GM23338 (cell line): ENCODE data around the gene SYNDIG1. TPM values are rescaled to one million over a fixed set of nuclear protein-coding genes. Genes with fewer than 3 reads are reported as not detected.

Experiments used
- ATAC-seq: fragments of 200-7000 bp; cut with Tn5 transposase; 3 replicates; pipeline ENCODE4 v1.9.1; 2020
- DNase-seq: peaks from one replicate; pipeline ENCODE4 v3.0.0-alpha.2; 2015; ENCODE audit warnings: low spot score
- H2AFZ ChIP-seq: fragments of 200-600 bp; sonication (generic); 2 replicates; pipeline ENCODE4 v1.8.0; 2016; ENCODE audit warnings: antibody characterized with exemption, mild to moderate bottlenecking, moderate library complexity
- H3F3A ChIP-seq: fragments of 200-600 bp; sonication (generic); replicated peaks from 2 replicates; pipeline ENCODE4 v1.8.0; 2017; ENCODE audit warnings: antibody characterized with exemption, mixed run types, low read depth
- H3K27ac ChIP-seq: fragments of 200-600 bp; sonication (generic); 2 replicates; pipeline ENCODE4 v1.6.1; 2016; ENCODE audit warnings: low read depth
- H3K27me3 ChIP-seq: fragments of 200-600 bp; sonication (generic); 2 replicates; pipeline ENCODE4 v1.8.0; 2016; ENCODE audit warnings: mild to moderate bottlenecking, mixed run types, moderate library complexity; ENCODE audit not compliant: insufficient read depth
- H3K36me3 ChIP-seq: fragments of 200-600 bp; sonication (generic); 2 replicates; pipeline ENCODE4 v1.8.0; 2016; ENCODE audit warnings: mild to moderate bottlenecking; ENCODE audit not compliant: insufficient read depth
- H3K4me1 ChIP-seq: fragments of 200-600 bp; sonication (generic); 2 replicates; pipeline ENCODE4 v1.8.0; 2016; ENCODE audit warnings: mild to moderate bottlenecking, moderate library complexity; ENCODE audit not compliant: insufficient read depth
- H3K4me2 ChIP-seq: fragments of 200-600 bp; sonication (generic); 2 replicates; pipeline ENCODE4 v1.7.1; 2017; ENCODE audit warnings: mixed run types
- H3K4me3 ChIP-seq: fragments of 200-600 bp; sonication (generic); 2 replicates; pipeline ENCODE4 v1.6.1; 2016; ENCODE audit warnings: mixed run types
- H3K79me2 ChIP-seq: fragments of 200-600 bp; sonication (generic); replicated peaks from 2 replicates; pipeline ENCODE4 v1.8.0; 2017; ENCODE audit warnings: mild to moderate bottlenecking; ENCODE audit not compliant: insufficient read depth
- H3K9me2 ChIP-seq: fragments of 200-600 bp; sonication (generic); 2 replicates; pipeline ENCODE4 v1.8.0; 2017; ENCODE audit not compliant: insufficient read depth
- H4K20me1 ChIP-seq: fragments of 200-600 bp; sonication (generic); replicated peaks from 2 replicates; pipeline ENCODE4 v1.8.0; 2017; ENCODE audit warnings: mild to moderate bottlenecking; ENCODE audit not compliant: insufficient read depth
- H3K27ac Mint-ChIP-seq: 2 replicates; pipeline ENCODE4 v1.8.0; 2020; ENCODE audit warnings: inconsistent platforms, mild to moderate bottlenecking, moderate library complexity, mixed read lengths
- H3K27me3 Mint-ChIP-seq: 3 replicates; pipeline ENCODE4 v1.8.0; 2022; ENCODE audit warnings: low read depth, mild to moderate bottlenecking, moderate library complexity, mixed read lengths, inconsistent platforms; ENCODE audit not compliant: insufficient read depth, poor library complexity
- H3K36me3 Mint-ChIP-seq: 3 replicates; pipeline ENCODE4 v1.8.0; 2021; ENCODE audit warnings: low read depth, mild to moderate bottlenecking, inconsistent platforms, moderate library complexity, mixed read lengths
- H3K4me1 Mint-ChIP-seq: 3 replicates; pipeline ENCODE4 v1.8.0; 2020; ENCODE audit warnings: mild to moderate bottlenecking, inconsistent platforms, mixed read lengths
- H3K4me3 Mint-ChIP-seq: 3 replicates; pipeline ENCODE4 v1.8.0; 2021; ENCODE audit warnings: moderate library complexity, mild to moderate bottlenecking, inconsistent platforms, mixed read lengths
- H3K9me3 Mint-ChIP-seq: 3 replicates; pipeline ENCODE4 v1.8.0; 2020; ENCODE audit warnings: moderate library complexity, mild to moderate bottlenecking, inconsistent platforms, mixed read lengths
- CREB1 ChIP-seq: fragments of 250-450 bp; sonication (Bioruptor Pico); IDR thresholded peaks from 2 replicates; pipeline ENCODE4 v1.5.0; 2020; ENCODE audit warnings: low read depth, mild to moderate bottlenecking, moderate library complexity
- EZH2 ChIP-seq: fragments of 200-600 bp; sonication (generic); IDR thresholded peaks from one replicate; pipeline ENCODE4 v1.8.0; 2017; ENCODE audit warnings: antibody characterized with exemption, mild to moderate bottlenecking, low read depth; ENCODE audit not compliant: unreplicated experiment
- EZH2phosphoT487 ChIP-seq: fragments of 200-600 bp; sonication (generic); IDR thresholded peaks from one replicate; pipeline ENCODE4 v1.8.1; 2018; ENCODE audit warnings: antibody characterized with exemption; ENCODE audit not compliant: unreplicated experiment
- JUNB ChIP-seq: IDR thresholded peaks from one replicate; pipeline ENCODE4 v1.6.1; 2016; ENCODE audit warnings: antibody characterized with exemption; ENCODE audit not compliant: unreplicated experiment
- NANOG ChIP-seq: IDR thresholded peaks from 2 replicates; pipeline ENCODE4 v1.6.1; 2016; ENCODE audit warnings: antibody characterized with exemption, borderline replicate concordance
- POLR2AphosphoS5 ChIP-seq: IDR thresholded peaks from 2 replicates; pipeline ENCODE4 v1.6.1; 2016; ENCODE audit warnings: antibody characterized with exemption, low read depth
- STAT1 ChIP-seq: IDR thresholded peaks from one replicate; pipeline ENCODE4 v1.6.1; 2016; ENCODE audit warnings: antibody characterized with exemption; ENCODE audit not compliant: unreplicated experiment
- ZNF114 ChIP-seq: fragments of 250-450 bp; sonication (Bioruptor Pico); IDR thresholded peaks from 2 replicates; pipeline ENCODE4 v1.5.0; 2020; ENCODE audit warnings: mild to moderate bottlenecking, moderate library complexity
- ZNF331 ChIP-seq: fragments of 250-450 bp; sonication (Bioruptor Pico); IDR thresholded peaks from 2 replicates; pipeline ENCODE4 v1.5.0; 2020; ENCODE audit warnings: low read depth, mild to moderate bottlenecking, moderate library complexity
- polyA plus RNA-seq: library from polyadenylated mRNA; unstranded; fragments of >200 nt; fragmentation: Nextera tagmentation; extraction: Ambion mirVana; gene quantifications from 2 replicates; pipeline ENCODE4 v1.2.1, GENCODE V29; 2016
- total RNA-seq: library from RNA; depleted of rRNA; stranded (reverse); fragments of >200 nt; shearing (Covaris generic); gene quantifications from 2 replicates; pipeline ENCODE4 v1.2.3, GENCODE V29; 2014
- TF ChIP-seq, protein P1 (sequence below): IDR thresholded peaks from 2 replicates; pipeline ENCODE4 v1.6.1; 2016; ENCODE audit warnings: antibody characterized with exemption
- TF ChIP-seq, protein P2 (sequence below): fragments of 250-450 bp; sonication (Bioruptor Pico); IDR thresholded peaks from 2 replicates; pipeline ENCODE4 v1.5.0; 2020; ENCODE audit warnings: mild to moderate bottlenecking, moderate library complexity
- TF ChIP-seq, protein P3 (sequence below): IDR thresholded peaks from one replicate; pipeline ENCODE4 v1.6.1; 2018; ENCODE audit warnings: antibody characterized with exemption; ENCODE audit not compliant: unreplicated experiment
- TF ChIP-seq, protein P4 (sequence below), 2 experiments: fragments of 200-600 bp in 1 of 2; sonication (generic) in 1 of 2; conservative IDR thresholded peaks; 2 replicates each; pipeline versions ENCODE4 v1.5.1 to v1.6.1; 2016 to 2017; ENCODE audit warnings: antibody characterized with exemption in 2 of 2, low read depth in 2 of 2, mild to moderate bottlenecking in 2 of 2, moderate library complexity in 1 of 2

The SYNDIG1 gene
- total and polyA plus RNA-seq, 2 experiments from 2014 or later = 2.8 to 4.8 TPM

DNA sequence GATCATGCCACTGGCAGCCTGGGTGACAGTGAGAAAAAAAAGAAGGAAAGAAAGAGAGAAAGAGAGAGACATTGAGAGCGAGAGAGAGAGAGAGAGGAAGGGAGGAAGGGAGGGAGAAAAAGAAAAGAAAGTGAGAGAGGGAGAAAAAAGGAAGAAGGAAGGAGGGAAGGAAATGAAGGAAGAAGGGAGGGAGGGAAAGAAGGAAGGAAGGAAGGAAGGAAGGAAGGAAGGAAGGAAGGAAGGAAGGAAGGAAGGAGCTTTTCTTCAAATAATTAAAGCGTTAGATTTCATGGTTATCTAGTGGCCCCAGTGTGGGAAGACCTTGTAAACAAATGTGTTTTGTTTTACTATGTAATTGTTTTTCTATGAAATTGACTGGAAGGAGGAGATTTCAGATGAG is 170.8 kb downstream of the SYNDIG1 start:
- no peaks in the 10 kb centered on the region for H3K79me2 ChIP-seq
- no peaks in the 10 kb centered on the region for H3K36me3 ChIP-seq
- TF ChIP-seq, protein P1, sequence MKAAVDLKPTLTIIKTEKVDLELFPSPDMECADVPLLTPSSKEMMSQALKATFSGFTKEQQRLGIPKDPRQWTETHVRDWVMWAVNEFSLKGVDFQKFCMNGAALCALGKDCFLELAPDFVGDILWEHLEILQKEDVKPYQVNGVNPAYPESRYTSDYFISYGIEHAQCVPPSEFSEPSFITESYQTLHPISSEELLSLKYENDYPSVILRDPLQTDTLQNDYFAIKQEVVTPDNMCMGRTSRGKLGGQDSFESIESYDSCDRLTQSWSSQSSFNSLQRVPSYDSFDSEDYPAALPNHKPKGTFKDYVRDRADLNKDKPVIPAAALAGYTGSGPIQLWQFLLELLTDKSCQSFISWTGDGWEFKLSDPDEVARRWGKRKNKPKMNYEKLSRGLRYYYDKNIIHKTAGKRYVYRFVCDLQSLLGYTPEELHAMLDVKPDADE = no peak
- TF ChIP-seq EZH2phosphoT487 (no peak), NANOG (no peak), ZNF114 (CRISPR knock-in tag) (no peak), STAT1 (no peak), JUNB (no peak), CREB1 (CRISPR knock-in tag) (no peak), POLR2AphosphoS5 (no peak), ZNF331 (no peak), EZH2 (no peak)
- TF ChIP-seq, protein P2, sequence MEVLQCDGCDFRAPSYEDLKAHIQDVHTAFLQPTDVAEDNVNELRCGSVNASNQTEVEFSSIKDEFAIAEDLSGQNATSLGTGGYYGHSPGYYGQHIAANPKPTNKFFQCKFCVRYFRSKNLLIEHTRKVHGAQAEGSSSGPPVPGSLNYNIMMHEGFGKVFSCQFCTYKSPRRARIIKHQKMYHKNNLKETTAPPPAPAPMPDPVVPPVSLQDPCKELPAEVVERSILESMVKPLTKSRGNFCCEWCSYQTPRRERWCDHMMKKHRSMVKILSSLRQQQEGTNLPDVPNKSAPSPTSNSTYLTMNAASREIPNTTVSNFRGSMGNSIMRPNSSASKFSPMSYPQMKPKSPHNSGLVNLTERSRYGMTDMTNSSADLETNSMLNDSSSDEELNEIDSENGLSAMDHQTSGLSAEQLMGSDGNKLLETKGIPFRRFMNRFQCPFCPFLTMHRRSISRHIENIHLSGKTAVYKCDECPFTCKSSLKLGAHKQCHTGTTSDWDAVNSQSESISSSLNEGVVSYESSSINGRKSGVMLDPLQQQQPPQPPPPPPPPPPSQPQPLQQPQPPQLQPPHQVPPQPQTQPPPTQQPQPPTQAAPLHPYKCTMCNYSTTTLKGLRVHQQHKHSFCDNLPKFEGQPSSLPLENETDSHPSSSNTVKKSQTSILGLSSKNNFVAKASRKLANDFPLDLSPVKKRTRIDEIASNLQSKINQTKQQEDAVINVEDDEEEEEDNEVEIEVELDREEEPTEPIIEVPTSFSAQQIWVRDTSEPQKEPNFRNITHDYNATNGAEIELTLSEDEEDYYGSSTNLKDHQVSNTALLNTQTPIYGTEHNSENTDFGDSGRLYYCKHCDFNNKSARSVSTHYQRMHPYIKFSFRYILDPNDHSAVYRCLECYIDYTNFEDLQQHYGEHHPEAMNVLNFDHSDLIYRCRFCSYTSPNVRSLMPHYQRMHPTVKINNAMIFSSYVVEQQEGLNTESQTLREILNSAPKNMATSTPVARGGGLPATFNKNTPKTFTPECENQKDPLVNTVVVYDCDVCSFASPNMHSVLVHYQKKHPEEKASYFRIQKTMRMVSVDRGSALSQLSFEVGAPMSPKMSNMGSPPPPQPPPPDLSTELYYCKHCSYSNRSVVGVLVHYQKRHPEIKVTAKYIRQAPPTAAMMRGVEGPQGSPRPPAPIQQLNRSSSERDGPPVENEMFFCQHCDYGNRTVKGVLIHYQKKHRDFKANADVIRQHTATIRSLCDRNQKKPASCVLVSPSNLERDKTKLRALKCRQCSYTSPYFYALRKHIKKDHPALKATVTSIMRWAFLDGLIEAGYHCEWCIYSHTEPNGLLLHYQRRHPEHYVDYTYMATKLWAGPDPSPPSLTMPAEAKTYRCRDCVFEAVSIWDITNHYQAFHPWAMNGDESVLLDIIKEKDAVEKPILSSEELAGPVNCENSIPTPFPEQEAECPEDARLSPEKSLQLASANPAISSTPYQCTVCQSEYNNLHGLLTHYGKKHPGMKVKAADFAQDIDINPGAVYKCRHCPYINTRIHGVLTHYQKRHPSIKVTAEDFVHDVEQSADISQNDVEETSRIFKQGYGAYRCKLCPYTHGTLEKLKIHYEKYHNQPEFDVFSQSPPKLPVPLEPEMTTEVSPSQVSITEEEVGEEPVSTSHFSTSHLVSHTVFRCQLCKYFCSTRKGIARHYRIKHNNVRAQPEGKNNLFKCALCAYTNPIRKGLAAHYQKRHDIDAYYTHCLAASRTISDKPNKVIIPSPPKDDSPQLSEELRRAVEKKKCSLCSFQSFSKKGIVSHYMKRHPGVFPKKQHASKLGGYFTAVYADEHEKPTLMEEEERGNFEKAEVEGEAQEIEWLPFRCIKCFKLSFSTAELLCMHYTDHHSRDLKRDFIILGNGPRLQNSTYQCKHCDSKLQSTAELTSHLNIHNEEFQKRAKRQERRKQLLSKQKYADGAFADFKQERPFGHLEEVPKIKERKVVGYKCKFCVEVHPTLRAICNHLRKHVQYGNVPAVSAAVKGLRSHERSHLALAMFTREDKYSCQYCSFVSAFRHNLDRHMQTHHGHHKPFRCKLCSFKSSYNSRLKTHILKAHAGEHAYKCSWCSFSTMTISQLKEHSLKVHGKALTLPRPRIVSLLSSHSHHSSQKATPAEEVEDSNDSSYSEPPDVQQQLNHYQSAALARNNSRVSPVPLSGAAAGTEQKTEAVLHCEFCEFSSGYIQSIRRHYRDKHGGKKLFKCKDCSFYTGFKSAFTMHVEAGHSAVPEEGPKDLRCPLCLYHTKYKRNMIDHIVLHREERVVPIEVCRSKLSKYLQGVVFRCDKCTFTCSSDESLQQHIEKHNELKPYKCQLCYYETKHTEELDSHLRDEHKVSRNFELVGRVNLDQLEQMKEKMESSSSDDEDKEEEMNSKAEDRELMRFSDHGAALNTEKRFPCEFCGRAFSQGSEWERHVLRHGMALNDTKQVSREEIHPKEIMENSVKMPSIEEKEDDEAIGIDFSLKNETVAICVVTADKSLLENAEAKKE (CRISPR knock-in tag) = no peak
- TF ChIP-seq, protein P3, sequence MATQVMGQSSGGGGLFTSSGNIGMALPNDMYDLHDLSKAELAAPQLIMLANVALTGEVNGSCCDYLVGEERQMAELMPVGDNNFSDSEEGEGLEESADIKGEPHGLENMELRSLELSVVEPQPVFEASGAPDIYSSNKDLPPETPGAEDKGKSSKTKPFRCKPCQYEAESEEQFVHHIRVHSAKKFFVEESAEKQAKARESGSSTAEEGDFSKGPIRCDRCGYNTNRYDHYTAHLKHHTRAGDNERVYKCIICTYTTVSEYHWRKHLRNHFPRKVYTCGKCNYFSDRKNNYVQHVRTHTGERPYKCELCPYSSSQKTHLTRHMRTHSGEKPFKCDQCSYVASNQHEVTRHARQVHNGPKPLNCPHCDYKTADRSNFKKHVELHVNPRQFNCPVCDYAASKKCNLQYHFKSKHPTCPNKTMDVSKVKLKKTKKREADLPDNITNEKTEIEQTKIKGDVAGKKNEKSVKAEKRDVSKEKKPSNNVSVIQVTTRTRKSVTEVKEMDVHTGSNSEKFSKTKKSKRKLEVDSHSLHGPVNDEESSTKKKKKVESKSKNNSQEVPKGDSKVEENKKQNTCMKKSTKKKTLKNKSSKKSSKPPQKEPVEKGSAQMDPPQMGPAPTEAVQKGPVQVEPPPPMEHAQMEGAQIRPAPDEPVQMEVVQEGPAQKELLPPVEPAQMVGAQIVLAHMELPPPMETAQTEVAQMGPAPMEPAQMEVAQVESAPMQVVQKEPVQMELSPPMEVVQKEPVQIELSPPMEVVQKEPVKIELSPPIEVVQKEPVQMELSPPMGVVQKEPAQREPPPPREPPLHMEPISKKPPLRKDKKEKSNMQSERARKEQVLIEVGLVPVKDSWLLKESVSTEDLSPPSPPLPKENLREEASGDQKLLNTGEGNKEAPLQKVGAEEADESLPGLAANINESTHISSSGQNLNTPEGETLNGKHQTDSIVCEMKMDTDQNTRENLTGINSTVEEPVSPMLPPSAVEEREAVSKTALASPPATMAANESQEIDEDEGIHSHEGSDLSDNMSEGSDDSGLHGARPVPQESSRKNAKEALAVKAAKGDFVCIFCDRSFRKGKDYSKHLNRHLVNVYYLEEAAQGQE = no peak
- TF ChIP-seq, protein P4, sequence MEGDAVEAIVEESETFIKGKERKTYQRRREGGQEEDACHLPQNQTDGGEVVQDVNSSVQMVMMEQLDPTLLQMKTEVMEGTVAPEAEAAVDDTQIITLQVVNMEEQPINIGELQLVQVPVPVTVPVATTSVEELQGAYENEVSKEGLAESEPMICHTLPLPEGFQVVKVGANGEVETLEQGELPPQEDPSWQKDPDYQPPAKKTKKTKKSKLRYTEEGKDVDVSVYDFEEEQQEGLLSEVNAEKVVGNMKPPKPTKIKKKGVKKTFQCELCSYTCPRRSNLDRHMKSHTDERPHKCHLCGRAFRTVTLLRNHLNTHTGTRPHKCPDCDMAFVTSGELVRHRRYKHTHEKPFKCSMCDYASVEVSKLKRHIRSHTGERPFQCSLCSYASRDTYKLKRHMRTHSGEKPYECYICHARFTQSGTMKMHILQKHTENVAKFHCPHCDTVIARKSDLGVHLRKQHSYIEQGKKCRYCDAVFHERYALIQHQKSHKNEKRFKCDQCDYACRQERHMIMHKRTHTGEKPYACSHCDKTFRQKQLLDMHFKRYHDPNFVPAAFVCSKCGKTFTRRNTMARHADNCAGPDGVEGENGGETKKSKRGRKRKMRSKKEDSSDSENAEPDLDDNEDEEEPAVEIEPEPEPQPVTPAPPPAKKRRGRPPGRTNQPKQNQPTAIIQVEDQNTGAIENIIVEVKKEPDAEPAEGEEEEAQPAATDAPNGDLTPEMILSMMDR (conservative IDR thresholded peaks at IDR 0.05; ENCODE audit: low read depth in 2 of 2) = no peak
- no peaks in the 10 kb centered on the region for H3K27me3 ChIP-seq
- Mint-ChIP-seq H3K4me3 (no peak overlapping the region), H3K9me3 (peaks cover 4% of the 10 kb centered on the region; the same call in 1 of the 3 replicates), H3K27ac (no peak overlapping the region), H3K36me3 (peaks cover 4% of the 10 kb centered on the region; the same call in 1 of the 3 replicates), H3K4me1 (peaks cover 22% of the 10 kb centered on the region), H3K27me3 (peaks cover 4% of the 10 kb centered on the region)
- DNase-seq (no peak), ATAC-seq (no peak)
- H3K27ac ChIP-seq = no peak overlapping the region
- peaks cover 10% of the 10 kb centered on the region for H3K4me1 ChIP-seq
- no peak overlapping the region for H3K4me3 ChIP-seq
- peaks cover 7% of the 10 kb centered on the region for H3K9me2 ChIP-seq
- H3F3A ChIP-seq = no peaks in the 10 kb centered on the region
- no peaks in the 10 kb centered on the region for H4K20me1 ChIP-seq
- no peak overlapping the region for H3K4me2 ChIP-seq
- no peak overlapping the region for H2AFZ ChIP-seq
